HG03432 (cell line): Measurements from ENCODE around the gene IRX4.

ENCODE experiments used
- ATAC-seq: cut with Tn5 transposase; IDR thresholded peaks from one replicate; pipeline ENCODE4 v1.9.1; 2021; ENCODE audit warnings: mild to moderate bottlenecking, moderate library complexity; ENCODE audit not compliant: unreplicated experiment

Gene IRX4

GRCh38 chr5:1914471-1914870 lies 31.7 kb upstream of the IRX4 start:
- no peak for ATAC-seq

DNA sequence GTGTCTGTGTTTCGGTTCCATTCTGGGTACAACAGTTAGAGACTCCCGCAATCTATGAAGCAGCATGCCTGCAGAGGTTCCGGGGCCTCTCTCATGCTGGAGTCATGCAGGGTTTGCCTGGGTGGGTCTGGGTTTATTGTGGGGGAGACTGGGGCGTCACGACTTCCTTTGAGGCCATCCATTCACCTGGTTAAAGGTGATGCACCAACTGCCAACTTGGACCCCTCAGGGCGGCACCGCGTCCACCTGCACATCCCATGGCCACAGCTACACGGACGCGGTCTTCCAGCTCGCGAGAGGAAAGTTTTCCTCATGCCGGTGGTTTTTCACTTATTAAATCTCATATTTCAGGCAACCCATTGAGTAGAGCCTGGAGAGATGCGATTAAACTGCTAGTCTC lies 30.9 kb upstream of the IRX4 start:
- ATAC-seq, result no peak

- ATAC-seq, result no peak
Measured at GRCh38 chr5:1912951-1913565, 30.3 kb upstream of the IRX4 start.

DNA sequence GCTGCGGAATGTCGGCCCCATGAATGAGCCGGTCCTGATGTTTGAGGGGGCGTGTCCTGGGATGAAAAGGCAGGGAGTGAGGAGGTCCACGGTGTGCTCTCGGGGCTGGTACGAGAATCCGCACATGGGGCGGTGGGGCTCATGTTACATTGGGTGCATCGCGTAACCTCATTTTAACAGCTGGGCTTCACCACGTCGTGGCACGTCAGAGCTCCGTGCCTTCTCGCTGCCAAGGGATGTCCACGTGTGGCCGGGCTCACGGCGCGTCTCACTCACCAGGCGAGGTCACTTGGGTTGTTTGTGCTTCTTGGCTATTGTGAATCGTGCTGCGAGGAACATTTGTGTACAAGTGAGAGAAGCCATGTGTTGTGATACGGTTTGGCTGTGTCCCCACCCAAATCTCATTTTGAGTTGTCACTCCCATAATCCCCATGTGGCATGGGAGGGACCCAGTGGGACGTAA lies 29.1 kb upstream of the IRX4 start:
- no peak for ATAC-seq

DNA sequence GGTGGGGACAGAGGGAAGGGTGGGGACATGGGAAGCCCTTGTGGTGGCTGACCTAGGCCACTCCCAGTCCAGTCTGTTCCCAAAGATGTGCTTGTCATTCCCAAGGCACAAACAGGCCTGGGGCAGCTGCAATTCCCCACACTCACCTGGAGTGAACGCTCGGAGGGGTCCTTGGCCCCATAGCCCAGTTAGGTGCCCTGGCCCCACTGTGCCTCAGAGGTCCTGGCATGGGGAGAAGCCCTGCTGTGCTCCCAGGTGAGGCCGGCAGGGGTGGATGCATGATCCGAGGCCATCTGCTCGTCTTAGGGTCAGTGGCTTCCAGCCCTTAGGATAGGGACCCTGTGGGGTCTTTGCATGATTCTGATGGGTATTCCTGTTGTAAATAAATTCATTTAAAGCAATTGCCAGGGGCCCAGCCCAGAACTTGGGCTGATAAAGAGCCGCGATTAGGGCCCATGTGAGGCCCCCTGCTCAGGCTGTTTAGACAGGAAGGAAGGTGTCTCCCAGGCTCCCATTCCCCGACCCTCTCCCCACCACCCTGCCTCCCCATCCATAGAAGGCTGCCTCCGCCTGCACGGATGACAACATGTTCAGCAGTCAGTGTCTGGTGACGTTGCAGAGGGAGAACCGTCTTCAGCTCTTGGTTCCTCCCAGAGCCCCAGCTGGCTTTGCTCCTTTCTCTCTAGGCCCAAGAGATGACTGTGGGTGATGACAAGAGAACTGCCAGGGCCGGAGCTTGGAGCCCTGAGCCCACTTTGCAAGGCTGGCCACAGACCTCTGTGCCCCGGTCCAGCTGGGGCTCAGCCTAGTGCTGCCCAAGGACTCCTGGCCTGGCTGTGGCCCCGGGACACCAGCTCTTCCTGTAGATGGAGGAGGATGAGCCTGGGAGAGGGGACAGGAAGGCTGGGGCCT lies 28.4 kb upstream of the IRX4 start:
- ATAC-seq, result no peak

GRCh38 chr5:1910081-1910760 lies 27.5 kb upstream of the IRX4 start:
- no peak for ATAC-seq

DNA sequence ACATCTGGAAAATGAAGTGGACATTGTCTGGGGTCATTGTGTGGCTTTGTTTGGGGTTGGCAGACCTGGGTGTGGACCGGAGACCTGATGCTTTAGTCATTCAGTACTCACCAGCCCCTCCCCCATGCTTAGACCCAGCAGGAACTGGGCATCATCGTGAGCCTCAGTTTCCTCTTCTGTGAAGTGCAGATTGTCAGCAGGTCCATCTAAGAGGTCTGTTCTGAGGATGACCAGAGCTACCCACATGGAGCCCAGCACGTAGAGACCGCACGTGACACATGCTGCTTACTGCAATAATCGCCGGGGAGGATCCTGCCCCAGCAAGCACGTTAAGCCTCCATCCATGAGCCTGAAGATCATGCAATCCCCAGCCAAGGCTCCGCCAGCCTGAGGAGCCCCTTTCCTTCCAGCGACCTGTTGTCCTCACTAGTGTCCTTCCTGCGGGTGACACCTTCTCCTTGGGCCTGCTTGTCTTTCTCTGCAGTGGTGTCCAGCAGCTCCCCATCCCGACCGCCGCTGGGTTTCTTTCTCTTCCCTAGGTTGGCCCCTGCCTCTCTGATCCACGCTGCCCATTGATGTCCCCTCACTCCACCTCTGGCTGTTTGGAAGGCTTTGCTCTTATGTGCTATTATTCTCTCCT lies 26.7 kb upstream of the IRX4 start:
- ATAC-seq, result no peak

GRCh38 chr5:1908931-1909330 lies 26.2 kb upstream of the IRX4 start:
- ATAC-seq, result no peak

DNA sequence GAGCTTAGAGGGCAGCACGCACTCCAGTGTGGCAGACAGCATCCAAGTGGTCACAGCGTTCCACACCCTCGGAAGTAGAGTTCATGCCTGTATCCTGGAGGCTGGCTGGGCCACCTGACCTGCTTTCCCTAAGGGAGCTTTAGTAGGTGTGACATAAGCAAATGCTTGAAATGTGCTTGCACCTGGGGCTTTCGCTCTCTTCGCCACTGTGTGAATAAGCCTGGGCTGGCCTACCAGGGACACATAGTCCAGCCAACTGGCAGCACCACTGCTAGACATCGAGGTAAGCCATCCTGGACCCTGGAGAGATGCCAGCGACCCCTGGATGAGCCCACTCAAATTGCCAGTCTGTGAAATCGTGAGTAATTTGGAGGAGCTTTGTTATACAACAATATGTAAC lies 24.9 kb upstream of the IRX4 start:
- ATAC-seq, result no peak

GRCh38 chr5:1905108-1905507 lies 22.4 kb upstream of the IRX4 start:
- ATAC-seq, result no peak

GRCh38 chr5:1901983-1902382 lies 19.3 kb upstream of the IRX4 start:
- no peak for ATAC-seq

DNA sequence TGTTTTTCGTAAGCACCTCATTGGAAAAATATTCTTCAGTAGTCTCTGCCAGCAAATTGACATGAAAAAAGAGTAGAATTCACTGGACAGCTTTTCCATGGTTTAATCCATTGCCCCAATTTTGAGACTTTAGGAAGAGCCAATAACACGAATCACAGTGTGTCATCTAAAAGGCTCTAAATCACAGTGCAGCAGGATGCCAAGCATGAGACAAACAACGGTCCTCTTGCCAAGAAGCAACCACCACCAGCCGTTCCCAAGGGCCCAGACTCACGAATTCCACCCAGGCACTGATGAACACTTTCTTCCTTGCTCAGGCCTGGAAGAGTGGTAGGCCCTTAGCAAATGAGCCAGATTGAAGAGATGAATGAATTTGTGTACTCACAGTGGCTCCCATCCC lies 18.3 kb upstream of the IRX4 start:
- no peak for ATAC-seq

DNA sequence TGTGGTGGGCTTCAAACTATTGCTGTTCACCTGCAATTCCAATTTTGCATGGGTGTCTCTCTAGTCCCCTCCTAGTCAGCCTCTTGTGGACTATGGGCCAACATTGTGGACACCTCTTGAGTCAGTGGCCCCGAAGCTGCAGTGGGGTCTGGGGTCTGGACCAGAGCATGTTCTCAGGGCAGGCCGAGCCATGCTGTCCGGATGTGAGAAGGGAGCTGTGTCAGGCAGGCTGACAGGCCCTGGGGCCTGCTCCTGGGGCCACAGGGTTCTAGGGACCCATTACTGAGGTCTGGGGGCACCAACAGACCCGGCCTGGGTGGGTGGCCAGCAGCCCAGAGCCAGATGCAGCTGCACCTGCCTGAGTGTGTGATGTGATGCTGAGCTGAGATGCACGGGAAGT lies 16.5 kb upstream of the IRX4 start:
- ATAC-seq, result no peak

DNA sequence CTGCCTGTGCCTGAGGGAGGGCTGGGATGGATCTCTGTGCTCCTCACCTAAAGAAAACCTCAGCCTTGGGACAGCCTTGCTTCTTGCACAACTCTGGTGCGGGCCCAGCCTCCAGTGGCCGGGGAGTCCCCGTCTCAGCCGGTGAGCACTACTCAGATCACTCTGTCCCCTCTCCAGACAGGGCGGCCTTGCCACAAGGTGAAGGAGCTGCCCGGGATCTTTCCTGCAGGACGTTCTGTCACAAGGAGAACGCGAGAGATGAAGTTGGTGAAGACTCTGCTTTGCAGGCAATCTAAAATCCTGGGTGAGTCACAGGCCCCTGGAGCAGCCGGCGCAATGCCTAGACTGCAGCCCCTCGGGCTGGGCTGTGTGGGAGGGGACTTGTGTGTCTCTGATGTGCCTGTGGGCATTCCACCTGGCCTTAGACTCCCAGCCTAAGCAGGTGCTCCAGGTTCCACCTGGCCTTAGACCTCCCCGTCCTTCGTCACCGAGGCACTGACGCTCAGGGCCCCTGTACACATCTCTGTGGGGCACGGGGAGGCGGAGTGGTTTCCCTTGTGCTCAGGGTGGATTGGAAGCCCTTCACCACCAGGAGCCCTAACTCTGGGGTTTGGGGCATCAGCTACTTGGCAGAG lies 15.2 kb upstream of the IRX4 start:
- ATAC-seq, result no peak

DNA sequence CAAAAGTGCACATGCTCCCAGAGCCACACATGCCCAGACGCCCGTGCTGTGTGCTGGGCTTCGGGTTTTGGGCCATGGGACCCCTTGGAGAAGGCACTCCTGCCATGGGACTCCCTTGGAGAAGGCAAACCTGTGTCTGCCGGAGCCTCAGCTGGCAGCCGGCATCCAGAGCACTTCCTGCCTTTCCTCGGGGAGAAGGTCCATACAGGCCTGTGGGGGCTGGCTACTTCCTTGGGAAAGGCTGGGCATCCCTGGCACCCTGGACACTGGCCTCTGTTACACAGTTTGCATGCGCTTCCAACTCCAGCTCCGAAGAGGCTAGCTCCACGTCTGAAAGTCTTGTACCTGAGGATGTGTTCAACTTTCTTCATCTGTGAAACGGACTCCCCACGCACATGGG lies 14.7 kb upstream of the IRX4 start:
- no peak for ATAC-seq

GRCh38 chr5:1896602-1897376 lies 14.1 kb upstream of the IRX4 start:
- ATAC-seq, result no peak

DNA sequence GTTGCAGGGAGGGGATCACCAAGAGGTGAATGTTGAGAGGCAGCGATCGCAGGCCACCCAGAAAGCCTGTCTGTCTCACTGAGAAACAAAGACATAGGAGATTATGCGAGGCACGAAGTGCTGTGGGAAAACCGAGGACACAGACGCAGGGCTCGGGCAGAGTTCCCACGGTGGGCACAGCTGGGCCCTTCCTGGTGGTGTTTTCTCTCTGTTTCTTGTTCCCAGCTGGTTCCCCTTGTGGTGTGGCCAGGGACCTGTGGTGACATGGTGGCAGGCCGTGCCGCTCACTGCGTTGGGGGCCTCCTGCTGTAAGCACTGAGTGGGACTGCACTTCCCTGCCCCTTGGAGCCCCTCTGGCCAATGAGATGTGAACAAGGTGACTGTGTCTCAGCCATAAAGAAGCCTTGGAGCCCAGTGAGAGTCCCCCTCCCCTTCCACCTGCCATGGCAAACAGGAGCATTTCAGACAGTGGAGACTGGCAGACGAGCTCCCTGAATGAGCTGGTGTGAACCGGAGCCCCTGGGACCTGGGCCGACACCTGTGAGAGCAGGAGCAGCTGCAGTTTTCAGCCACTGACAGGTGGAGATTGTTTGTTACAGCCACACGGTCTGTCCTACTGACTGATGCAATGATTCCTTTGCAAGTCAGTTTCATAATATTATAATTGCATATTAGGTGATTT lies 13.2 kb upstream of the IRX4 start:
- no peak for ATAC-seq

DNA sequence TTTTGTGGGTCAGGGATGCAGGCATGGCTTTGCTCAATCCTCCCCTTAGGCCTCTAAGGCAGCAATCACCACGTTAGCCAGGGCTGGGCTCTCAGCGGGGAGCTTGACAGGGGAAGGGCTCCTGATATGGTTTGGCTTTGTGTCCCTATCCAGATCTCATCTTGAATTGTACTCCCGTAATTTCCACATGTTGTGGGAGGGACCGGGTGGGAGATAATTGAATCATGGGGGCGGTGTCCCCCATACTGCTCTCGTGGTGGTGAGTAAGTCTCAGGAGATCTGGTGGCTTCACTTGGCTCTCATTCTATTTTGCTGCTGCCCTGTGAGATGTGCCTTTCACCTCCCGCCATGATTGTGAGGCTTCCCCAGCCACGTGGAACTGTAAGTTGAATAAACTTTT lies 11.5 kb upstream of the IRX4 start:
- no peak for ATAC-seq

DNA sequence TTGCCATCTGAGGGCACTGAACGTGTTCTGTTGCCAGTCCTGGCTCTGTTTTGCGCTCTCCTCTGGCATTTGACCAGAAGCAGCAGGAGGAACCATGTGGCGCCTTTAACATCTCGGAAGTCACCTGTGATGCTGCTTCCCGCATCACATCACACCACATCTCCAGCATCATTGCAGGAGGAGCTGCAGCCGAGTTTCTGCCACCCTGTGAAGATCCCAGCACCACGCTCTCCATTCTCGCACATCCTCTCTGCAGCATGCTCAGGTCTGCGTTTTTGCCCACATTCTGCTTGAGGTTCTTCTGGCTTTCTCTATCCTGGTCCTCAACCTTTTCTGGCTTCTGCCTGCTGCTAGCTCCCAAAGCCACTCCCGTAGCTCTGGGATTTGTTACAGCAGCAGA lies 11.0 kb upstream of the IRX4 start:
- ATAC-seq, result no peak
